Transverse colon (tissue), 3 donors: Measurements from ENCODE around the gene PPP1R14C.

Experiments used
- CTCF ChIP-seq, 5 experiments: fragments of 200-600 bp in 3 of 5; fragments of 450-650 bp in 2 of 5; sonication (generic) in 3 of 5; IDR thresholded peaks; 1 replicate in 2 of 5; 2 replicates in 3 of 5; pipeline ENCODE4 v1.5.1; 2016 to 2017; ENCODE audit warnings: antibody characterized with exemption in 5 of 5, inconsistent platforms in 3 of 5, mild to moderate bottlenecking in 2 of 5, moderate library complexity in 1 of 5
- POLR2A ChIP-seq: fragments of 450-650 bp; IDR thresholded peaks from one replicate; pipeline ENCODE4 v1.6.1; 2016; ENCODE audit warnings: antibody characterized with exemption, mild to moderate bottlenecking, moderate library complexity

- TF ChIP-seq CTCF (IDR thresholded peaks at IDR 0.05): no peak
- no peak for TF ChIP-seq POLR2A
Observed at GRCh38 chr6:150126641-150127291, 16.1 kb upstream of the PPP1R14C start.
